Eye (tissue), 1 donor: ENCODE results near the gene FCRL6.
A peak's percentile ranks its signal among the peaks of the same experiment; 100 is the strongest.

Experiments
- DNase-seq: peaks from one replicate; pipeline ENCODE4 v3.0.0-alpha.2; 2015

Gene FCRL6

GRCh38 chr1:159838715-159839114 lies 36.6 kb downstream of the FCRL6 start:
- no peak for DNase-seq

- no peak for DNase-seq
Observed at GRCh38 chr1:159839116-159839849, 37.1 kb downstream of the FCRL6 start.

DNA sequence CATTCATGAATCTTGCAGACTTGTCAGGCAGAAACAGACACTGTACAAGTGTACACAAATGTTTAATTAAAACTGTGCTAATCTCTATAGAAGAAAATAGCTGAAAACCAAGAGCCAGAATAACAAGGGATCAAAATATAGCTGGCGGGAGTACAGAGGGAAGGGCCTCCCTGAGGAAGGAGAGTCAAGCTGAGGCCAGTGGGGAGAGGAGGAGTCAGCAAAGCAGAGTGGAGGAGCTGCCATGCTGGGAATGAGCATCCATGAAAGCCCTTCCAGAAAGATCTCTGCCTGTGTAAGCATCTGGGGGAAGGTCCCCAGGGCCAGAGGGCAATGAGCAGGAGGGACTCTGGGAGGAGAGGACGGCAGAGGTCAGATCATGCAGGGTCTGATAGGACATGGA lies 39.6 kb downstream of the FCRL6 start:
- DNase-seq, result peak; percentile 39

GRCh38 chr1:159843459-159843858 lies 41.3 kb downstream of the FCRL6 start:
- DNase-seq, result no peak

- DNase-seq, result no peak
Observed at GRCh38 chr1:159845751-159846629, 43.8 kb downstream of the FCRL6 start.

- DNase-seq, result no peak
Observed at GRCh38 chr1:159847231-159847630, 45.1 kb downstream of the FCRL6 start.

GRCh38 chr1:159848326-159848725 lies 46.2 kb downstream of the FCRL6 start:
- DNase-seq, result no peak

GRCh38 chr1:159849626-159850366 lies 47.6 kb downstream of the FCRL6 start:
- no peak for DNase-seq

GRCh38 chr1:159851407-159851806 lies 49.2 kb downstream of the FCRL6 start:
- no peak for DNase-seq

- DNase-seq, result no peak
Observed at GRCh38 chr1:159853417-159854115, 51.4 kb downstream of the FCRL6 start.

DNA sequence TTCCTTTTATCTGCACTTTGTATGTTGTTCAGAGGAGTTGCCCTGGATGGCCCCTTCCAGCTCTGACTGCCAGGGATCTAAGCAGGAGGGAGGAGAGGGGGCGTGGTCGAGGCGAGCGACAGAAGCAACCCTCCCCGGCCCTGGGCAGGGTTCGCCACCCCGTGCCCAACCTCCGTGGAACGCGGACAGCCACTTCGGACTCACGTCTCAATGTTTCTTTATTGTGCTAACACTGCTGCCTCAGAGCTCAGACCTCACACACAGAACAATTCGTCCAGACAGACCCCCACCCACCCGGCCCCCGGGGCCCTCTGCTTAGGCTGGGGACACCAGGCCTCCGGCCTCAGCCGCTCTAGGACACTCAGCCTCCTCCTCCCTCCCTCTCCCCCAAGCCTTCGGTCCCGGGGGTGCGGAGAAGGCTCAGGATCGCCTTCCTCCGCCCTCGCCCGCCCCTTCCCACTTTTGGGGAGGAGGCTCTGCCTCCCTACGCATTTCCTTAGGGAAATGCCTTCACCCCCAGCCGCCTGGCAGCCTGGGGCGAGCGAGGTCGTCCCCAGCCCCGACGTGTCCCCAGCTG lies 52.0 kb downstream of the FCRL6 start:
- DNase-seq, result peak; percentile 81

DNA sequence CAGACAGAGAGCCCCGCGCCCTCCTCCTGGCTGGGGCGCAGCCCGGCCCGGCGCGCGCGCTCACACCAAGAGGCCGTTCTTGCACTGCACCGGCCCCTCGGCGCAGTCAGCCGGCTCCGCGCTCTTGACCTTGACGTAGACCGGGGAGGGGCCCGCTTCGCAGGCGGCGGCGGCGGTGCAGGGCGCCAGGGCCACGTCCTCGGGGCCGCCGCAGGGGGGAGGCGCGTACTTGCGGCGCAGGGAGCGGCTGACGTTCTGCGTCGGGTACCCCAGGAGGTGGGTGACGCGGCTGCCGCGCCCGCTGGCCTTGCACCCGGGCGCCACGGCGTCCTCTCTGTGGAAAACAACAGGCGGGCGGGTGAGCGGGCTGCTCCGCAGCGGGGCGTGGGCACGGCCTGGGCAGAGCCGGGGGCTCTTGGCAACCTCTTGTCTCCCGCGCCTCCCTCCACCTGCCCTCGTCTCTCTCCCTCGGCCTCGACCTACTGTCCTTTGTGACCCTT lies 52.6 kb downstream of the FCRL6 start:
- DNase-seq, result peak; percentile 88

DNA sequence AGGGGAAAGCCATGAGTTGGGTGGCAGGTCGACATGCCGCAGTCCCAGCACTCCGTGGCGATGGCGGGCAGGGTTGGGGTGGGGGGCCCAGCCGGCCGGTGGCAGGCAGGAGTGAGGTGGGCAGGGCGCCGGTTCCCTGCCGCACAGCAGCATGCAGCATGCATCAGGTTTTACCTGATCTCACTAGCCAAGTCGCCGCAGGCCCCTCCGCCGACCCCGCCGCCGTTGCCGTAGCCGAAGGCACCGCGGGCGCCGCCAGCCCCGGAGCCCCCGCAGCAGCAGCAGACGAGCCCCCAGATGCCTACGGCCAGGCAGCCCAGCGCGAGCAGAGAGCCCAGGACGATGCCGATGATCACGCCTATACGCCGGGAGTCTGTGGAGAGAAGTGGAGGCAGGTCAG lies 53.5 kb downstream of the FCRL6 start:
- no peak for DNase-seq

DNA sequence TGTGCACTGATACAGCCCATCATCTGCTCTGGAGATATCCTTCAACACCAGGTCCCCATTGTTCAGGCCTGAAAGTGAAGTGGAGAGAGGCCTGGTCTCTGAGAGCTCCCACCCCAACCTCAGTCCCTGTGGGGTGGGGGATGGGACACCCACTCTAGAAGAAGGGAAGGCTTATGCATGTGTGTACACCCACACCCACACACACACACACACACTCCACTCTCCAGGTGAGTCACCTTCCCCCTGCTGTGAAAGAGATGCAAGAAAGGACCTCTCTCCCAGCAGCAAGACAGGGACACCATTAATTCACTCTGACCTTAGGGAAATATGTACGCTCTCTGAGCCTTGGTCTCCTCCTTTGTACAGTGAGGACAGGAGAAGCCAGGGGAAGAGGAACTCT lies 54.4 kb downstream of the FCRL6 start:
- DNase-seq, result no peak

DNA sequence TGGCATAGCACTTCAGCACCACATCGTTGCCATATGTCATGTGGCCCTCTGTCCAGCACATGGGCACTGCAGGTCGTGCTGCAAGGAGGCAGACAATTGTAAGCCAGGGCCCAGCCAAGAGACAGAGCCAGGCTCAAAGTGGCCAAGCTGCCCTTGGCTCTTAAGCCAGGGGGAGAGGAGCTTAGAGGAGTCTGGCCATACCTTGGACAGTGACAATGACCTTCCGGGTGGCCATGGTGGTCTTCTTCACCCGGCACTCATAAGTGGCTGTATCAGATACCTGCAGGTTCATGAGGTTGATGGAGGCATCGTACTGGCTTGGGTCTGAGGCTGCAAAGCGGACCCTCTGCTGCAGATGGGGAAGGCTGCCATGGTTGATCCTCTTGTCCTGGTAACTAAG lies 55.7 kb downstream of the FCRL6 start:
- DNase-seq, result no peak

DNA sequence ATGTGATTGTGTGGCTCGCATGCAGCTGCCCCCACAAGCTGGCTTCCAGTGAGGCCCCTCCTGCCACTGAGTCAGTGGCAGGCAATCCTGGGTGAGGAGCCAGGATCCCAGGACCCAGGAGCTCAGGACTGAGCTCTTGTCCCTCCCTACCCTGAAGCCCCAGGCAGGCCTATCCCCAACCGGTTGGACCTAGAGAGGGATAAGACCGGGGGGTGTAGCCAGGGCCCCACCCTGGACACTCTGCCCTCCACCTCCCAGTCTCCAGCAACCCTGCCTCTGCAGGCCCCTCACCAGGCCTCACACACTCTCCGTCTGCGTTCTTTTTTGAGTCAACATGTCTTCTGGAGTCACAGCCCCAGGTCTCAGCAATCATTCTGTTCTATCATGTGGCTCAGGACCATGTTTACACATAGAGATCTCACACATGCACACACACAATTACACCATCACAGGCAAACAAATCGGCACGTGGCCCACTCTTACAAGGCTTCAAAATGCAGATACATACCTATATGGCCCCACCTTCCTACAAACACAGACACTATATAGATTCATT lies 57.7 kb downstream of the FCRL6 start:
- DNase-seq, result no peak

- DNase-seq, result no peak
Observed at GRCh38 chr1:159860456-159860855, 58.3 kb downstream of the FCRL6 start.

DNA sequence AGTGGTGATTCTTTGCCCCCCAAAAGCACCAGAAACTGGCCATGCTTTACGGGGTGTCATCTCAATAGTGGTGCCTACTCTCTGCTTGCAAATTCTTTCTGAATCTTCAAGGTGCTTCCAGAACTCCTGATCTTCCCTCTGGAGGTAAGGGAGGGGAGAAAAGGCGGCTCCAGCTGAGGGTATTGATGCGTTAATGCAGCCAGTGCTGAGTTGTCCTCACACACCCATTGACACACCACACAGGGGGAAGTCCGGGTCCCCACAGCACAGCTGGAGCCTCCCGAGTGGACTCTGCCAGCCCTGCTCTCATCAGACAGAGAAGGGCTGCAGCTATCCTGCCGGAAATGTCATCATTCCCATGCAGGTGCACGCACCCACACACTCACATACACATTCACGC lies 59.1 kb downstream of the FCRL6 start:
- no peak for DNase-seq

DNA sequence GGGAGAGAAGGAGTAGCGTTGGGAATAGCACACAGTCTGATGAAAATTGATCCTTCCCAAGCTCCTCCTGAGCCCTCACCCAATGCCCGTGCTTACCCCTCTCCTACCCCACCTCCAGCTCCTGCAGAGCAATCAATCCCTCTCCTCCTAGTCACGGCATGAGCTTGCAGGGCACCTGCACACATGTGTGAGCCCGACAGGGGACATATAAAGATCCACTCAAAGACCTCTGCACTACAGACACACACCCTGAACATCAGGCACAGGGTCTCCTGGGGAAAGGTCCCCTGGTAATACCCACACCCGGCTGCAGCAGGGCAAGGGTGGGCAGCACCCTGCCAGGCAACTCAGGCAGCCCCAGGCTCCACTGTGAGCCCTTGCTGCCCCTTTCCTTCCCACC lies 59.9 kb downstream of the FCRL6 start:
- DNase-seq, result no peak

GRCh38 chr1:159862557-159862956 lies 60.4 kb downstream of the FCRL6 start, which contains the start of gene VSIG8:
Gene VSIG8 (minus strand): TSS chr1:159862657. CDS start chr1:159862521, 136 bp downstream.
- no peak for DNase-seq

DNA sequence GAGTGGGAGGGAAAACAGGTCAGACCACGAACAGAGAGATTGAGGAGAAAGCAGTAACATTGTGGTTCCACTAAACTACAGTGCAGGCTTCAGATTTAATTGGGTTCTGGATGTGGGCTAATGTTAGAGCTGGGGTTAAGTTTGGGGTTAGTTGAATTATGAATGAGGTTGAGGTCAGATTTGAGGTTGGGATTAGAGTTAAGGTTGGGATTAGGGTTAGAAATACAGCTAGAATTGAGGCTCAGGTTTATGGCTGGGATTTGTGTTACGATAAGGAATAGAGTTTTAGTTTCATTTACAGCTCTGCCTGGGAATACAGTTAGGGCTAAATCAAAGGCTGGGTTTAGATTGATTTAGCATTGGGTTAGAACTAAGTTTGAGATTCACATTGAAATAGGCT lies 62.1 kb downstream of the FCRL6 start:
- no peak for DNase-seq
